Stimulated activated CD4-positive, alpha-beta T cell treated with anti-CD3 and anti-CD28 coated beads, Interleukin-1b, Interleukin-23, amount 100 ng/mL, for 24 hours (primary cell): ENCODE results near the gene C11orf68.

ENCODE experiments used
- DNase-seq, 4 experiments: peaks; one replicate each; pipeline ENCODE4 v3.0.0-alpha.2; 2020; ENCODE audit warnings: low read depth in 4 of 4, low spot score in 1 of 4

Gene C11orf68

DNA sequence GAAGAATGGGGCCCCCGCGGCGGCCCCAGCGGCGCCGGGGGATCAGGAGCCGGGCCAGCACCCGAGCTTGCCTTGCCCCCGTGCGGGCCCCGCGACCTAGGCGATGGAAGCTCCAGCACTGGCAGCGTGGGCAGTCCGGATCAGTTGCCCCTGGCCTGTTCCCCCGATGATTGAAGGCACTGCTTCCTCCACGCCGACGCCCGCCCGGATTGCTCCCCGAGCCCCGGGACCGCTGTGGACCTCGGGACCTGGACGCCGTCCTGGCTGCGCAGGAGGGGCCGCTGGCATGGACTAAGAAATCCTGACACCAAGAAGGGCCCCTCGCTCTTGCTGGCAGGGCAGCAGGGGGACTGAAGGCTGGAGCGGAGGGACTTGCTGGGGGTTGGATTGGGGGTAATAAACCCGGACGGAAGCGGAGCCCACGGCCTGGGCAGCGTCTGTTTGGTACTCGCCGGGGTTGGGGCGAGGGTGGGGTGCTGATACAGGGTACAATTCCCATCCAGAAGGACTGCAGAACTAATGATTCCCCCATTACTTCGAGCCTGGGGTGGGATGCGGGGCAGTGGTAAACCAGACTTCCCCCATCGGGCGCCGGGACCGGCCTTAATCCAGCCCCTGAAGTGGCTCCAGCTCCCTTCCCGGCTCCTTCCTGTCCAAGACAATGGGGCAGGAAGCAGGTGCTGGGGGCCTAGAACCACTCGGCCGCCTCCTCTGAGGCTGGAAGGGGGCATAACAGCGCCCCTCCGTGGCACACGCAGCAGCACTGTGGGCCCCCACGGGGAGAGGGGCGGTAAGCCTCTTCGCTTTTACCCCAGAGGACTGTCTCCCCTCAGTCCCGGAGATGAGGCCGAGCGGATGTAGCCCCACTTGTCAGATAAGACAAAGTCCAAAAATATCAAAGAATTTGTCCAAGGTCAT is 27.4 kb downstream of the C11orf68 start:
- DNase-seq: no peak

DNA sequence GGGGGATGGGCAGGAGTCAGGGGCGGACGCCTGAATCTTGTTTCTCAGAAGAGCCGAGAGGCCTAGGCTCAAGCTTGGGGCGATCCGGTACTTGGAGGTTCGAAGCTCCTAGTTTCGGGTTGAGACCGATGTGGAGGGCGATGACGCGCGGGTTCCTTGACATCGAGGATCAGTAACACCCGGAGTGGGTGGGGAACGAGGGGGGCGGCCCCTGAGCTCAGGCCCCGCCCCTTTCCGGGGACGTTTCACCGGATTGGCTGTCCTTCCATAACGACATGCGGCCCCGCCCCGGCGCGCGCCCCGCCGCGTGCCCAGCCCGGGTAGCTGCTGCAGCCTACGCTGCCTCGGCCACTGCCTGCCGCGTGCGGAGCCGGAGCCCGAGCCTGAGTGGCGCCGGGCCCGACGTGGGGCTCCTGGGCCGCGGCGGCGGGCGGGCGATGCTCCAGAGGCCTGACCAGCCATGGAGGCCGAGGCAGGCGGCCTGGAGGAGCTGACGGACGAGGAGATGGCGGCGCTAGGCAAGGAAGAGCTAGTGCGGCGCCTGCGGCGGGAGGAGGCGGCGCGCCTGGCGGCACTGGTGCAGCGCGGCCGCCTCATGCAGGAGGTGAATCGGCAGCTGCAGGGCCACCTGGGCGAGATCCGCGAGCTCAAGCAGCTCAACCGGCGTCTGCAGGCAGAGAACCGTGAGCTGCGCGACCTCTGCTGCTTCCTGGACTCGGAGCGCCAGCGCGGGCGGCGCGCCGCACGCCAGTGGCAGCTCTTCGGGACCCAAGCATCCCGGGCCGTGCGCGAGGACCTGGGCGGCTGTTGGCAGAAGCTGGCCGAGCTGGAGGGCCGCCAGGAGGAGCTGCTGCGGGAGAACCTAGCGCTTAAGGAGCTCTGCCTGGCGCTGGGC is 28.3 kb downstream of the C11orf68 start, which contains the start of gene CCDC85B:
Gene CCDC85B, plus strand, starts transcription at position 350 of the 895 bp plus-strand sequence. Its CDS starts 111 bp downstream, at position 461.
- DNase-seq: peak; percentile 94 to 99 (median 96)

DNA sequence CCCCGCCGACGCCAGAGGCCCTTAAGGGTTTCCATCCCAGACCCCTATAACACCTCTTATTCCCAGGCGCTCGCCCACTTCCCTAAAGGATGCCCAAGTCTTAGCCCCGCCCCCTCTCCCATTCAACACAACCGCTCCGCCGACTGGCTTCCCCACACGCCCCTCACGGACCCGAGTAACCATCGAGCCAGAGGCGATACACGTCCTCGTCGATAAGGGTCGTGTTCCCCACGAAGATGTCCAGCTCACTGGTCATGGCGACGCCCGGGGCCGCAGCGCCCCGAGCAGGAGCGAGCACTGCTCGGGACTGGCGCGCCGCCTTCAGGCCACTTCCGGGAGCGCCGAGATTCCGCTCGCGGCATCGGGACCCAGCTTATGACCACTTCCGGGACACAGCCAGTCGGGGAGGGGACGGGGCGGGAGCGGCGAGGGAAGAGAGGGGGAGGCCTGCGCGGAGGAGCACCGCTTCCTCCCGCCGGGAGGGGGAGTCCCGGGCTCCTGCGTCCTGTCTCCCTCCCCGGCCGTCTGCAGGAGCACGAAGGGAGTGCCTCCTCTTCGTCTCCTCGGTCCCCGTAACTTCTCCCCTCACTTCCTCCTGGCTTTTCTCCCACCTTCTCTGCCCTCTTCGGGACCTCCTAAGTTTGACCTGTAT is 30.6 kb downstream of the C11orf68 start, which contains the start of gene FIBP:
Gene FIBP, minus strand, starts transcription at position 309 of the 652 bp plus-strand sequence. Its CDS starts 53 bp downstream, at position 256.
- DNase-seq: peak; percentile 88 to 97 (median 94)

DNA sequence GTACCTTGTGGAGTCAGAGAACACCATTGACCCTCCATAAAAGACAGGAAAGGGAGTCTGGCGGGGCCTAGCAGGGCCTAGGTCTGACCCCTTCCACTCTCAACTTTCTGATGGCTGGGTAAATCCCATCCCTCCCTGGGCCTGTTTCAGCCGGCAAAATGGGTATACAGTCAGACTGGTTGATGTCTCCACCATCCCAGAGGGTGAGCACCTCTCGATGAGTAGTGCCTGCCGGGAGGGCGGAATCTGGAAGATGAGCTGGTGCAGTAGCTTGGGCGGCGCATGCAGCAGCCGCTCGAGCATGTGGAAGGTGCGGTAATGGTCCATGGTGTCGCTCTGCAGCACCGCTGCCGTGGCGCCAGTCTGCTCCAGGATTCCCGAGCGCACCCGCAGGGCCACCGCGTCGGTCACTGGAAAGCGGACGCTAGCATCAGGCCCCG is 31.1 kb downstream of the C11orf68 start:
- DNase-seq: no peak

DNA sequence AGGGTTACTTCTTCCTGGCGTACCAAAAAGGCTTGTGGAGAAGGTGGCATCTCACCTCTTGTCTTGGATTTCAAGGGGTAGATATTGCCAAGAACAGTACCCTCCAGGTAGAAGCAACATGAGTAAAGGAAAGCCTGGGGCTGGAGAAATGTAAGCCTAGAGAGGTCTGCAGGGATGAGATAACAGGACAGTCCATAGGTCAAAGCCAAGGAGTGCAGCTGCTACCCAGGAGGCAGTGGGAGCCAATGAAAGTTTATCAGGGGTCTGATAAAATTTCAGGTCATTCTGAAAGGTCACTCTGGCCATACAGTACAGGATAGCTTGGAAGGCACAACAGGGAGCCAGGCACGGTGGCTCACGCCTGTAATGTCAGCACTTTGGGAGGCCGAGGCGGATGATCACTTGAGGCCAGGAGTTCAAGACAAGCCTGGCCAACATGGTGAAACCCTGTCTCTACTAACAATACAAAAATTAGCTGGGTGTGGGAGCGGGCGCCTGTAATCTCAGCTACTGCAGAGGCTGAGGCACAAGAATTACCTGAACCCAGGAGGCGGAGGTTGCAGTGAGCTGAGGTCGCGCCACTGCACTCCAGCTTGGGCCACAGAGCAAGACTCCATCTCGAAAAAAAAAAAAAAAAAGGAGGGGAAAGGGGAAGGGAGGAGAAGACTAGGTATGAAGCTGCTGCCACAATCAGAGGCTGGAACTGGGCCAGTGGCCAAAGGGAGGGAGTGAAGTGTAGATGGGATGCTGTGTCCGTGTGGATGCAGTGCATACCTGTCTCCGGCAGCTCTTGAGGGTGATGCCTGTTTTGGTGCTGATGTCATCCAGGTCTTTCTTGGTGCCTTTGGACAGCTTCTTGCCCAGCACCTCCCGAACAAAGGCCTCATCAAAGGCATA is 31.8 kb downstream of the C11orf68 start:
- DNase-seq: no peak

DNA sequence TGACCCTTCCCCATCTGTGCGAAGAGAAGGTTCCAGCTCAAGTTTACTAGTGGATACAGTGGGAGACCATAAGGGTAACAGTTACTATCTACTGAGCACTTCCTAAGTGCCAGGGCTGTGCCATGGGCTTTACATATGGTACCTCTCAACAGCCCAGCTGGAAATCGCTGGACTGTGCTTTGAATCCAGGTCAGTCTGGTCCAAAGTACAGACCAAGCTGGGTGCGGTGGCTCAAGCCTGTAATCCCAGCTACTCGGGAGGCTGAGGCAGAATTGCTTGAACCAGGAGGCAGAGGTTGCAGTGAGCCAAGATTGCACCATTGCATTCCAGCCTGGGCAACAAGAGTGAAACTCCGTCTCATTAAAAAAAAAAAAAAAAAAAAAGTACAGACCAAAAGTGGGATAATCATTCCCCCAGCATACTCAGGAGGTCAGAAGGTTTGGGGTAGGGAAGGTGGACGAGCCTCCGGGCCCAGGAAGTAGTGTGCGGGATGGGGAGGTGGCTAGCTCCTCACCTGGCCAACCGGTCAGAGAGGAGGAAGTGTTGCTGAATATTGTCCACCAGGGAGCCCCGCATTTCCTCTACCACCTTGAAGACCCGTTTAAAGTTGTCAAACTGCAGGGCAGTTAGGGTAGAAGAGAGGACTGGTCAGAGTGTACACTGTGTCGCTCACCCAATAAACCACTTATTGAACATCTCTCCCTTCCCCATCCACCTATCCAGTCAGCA is 32.9 kb downstream of the C11orf68 start:
- DNase-seq: no peak

DNA sequence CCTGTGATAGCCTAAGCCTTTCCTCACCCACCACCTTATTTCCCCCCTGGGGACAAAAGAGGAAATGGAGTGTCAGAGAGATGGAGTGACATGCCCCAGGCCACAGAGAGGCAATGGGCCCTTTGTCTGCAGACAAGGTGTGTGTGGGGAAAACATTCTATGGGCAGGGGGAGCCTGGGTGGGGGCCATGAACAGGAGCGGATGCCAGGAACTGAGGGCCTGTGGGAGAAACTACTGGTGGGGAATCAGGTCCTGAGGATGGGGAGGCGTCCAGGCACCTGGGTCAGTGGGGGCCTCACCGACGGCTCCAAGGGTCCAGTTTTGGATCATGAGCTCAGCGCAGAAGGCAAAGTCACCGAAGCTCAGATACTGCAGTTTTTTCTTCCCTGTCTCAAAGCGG is 33.6 kb downstream of the C11orf68 start:
- no peak for DNase-seq

DNA sequence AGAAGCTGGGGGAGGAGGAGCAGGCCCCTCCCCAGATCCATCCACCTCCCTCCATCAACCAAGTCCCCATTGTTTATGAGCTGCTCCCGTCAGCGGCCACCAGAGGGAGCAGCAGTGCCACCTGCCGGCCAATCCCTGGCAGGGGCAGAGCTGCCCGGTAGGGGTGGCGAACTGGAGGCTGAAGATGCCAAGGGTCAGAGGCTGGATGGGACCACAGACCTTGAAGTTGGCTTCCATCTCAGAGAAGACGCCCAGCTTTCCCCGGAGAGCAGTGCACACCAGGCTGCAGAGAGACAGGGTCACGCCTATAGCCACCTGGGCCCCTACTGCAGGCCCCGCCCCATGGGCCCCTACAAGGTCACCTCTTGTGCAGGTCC is 34.2 kb downstream of the C11orf68 start:
- peak in 3 of 4 experiments; percentile 64 to 70 (median 67) for DNase-seq

DNA sequence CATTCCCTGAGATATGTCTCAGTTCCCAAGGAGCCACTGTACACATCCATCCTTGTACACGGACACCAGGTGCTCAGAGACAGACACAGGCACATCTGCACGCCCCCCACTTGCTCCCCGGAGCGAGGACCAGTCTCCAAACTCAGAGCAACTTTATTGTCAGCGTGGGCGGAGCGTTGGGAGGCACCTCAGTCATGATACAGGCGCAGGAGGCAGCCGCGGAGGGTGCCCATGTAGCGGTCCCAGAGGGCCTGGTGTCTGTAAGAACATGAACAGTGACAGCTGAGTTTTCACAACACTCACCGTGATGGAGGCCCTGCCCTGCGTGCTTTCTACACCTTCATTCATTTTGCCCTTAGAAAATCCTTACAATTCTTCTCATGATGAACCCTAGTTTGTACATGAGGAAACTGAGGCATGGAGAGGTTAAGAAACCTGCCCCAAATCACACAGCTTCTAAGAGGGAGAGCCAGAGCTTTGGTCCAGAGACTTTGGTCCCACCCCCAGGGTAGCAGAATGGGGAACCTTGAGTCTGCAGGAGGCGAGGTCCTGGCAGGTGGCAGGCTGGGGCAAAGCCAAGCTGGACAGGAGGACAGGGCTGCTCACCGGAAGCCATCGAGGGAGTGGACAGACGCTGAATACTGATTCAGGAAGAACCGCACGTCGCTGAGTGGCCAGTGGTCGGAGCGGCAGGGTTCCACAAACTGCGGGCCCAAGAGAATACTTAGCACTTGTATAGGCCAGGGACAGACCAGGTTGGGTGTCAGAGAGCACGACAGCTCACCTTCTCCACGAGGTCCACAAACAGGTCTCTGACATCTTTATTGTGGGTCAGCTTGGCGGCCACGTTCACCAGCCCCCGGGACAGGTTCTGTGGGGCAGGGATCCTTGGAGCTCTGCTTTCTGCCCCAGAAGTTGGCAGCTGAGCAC is 34.8 kb downstream of the C11orf68 start:
- no peak for DNase-seq

DNA sequence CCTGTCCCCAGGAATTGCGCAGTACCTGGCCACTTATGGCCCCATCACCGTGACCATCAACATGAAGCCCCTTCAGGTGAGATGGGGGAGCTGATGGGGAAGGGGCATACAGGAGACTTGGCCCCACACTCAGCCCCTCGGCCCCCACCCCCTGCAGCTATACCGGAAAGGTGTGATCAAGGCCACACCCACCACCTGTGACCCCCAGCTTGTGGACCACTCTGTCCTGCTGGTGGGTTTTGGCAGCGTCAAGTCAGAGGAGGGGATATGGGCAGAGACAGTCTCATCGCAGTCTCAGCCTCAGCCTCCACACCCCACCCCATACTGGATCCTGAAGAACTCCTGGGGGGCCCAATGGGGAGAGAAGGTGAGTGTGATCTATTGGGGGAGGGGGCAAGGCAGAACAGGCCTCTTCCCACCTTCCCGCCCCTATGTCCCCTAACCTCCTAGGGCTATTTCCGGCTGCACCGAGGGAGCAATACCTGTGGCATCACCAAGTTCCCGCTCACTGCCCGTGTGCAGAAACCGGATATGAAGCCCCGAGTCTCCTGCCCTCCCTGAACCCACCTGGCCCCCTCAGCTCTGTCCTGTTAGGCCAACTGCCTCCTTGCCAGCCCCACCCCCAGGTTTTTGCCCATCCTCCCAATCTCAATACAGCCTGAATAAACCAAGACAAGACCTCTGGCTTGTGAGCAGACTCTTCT is 35.7 kb downstream of the C11orf68 start:
- no peak for DNase-seq

DNA sequence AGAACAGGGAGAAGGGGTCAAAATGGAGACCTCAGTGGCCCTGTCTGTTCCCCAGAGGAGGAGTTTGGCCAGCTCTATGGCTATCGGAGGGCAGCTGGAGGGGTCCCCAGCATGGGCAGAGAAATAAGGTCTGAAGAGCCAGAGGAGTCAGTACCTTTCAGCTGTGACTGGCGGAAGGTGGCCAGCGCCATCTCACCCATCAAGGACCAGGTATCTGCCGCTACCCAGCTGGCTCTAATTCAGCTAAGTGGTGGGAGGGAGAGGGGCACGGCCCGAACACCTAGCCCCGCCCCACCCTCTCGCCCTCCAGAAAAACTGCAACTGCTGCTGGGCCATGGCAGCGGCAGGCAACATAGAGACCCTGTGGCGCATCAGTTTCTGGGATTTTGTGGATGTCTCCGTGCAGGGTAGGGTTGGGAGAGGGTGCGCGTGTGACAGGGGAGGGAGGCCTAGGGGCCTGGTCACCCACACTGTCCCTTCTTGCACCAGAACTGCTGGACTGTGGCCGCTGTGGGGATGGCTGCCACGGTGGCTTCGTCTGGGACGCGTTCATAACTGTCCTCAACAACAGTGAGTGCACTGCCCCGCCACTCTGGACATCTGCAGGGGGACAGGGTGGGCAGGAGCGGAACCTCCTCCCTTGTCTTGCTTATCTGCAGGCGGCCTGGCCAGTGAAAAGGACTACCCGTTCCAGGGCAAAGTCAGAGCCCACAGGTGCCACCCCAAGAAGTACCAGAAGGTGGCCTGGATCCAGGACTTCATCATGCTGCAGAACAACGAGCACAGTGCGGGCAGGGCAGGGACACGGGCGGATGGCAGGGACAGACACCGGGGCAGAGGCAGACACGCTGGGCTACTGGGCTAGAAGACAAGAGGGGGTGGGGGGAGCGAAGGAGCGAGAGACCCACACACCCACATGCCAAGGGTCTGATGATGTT is 36.5 kb downstream of the C11orf68 start:
- DNase-seq: no peak

DNA sequence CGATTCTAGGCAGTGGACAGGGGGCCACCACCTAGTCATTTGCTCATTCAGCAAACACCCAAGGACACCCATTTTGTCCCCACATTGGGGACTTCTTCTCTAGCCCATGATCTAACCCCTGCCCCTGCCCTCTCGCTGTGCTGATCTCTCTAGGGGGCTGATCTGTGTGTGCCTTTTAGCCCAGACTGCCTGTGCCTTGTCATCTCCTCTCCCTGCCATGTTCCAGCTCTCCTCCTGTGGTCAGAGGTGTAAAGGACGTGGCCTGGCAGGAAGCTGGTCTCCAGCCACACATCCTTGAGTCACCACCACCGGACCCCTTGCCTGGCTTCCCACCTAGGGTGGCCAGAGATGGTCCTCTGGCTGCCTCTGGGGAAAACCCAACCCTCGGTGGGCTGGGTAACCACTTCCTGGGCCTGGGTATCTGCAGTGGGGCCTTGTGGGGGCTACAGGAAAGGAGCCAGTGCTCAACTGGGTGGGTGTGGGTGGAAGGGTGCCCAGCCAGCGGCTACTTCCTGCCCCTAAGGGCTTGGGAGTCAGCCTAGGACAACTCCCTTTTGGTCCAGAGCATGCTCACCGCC is 37.9 kb downstream of the C11orf68 start:
- DNase-seq: no peak

DNA sequence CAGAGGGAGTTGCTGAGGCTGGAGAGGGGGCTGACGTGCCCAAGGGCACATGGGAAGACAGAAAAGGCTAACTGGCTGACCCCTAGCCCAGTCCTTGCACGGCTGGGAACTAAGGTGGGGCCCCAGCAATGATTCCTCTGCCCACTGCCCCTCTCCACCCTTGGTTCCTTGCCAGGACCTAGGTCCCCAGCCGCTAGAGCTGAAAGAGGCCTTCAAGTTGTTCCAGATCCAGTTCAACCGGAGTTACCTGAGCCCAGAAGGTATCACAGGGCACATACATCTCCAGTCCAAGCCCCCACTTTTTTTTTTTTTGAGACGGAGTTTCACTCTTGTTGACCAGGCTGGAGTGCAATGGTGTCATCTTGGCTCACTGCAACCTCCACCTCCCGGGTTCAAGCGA is 38.8 kb downstream of the C11orf68 start:
- DNase-seq: no peak

DNA sequence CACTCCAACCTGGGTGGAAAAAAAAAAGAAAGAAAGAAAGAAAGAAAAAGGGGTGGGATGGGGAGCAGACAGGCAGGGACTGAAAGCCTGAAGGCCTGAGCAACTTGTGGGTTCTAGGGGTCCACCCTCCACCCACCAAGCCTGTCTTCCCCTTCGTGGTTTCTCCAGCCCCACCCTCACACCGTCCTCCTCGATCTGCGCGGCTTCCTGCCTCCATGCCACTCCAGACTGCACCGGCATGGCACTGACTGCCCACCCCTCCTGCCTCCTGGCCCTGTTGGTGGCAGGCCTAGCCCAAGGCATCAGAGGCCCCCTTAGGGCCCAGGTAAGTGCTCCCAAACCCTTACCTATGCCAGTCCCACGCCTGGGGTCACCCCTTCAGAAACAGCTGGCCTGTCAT is 39.2 kb downstream of the C11orf68 start, which contains the start of gene CTSW:
Gene CTSW, plus strand, starts transcription at position 221 of the 400 bp plus-strand sequence. Its CDS starts 18 bp downstream, at position 239.
- no peak for DNase-seq

DNA sequence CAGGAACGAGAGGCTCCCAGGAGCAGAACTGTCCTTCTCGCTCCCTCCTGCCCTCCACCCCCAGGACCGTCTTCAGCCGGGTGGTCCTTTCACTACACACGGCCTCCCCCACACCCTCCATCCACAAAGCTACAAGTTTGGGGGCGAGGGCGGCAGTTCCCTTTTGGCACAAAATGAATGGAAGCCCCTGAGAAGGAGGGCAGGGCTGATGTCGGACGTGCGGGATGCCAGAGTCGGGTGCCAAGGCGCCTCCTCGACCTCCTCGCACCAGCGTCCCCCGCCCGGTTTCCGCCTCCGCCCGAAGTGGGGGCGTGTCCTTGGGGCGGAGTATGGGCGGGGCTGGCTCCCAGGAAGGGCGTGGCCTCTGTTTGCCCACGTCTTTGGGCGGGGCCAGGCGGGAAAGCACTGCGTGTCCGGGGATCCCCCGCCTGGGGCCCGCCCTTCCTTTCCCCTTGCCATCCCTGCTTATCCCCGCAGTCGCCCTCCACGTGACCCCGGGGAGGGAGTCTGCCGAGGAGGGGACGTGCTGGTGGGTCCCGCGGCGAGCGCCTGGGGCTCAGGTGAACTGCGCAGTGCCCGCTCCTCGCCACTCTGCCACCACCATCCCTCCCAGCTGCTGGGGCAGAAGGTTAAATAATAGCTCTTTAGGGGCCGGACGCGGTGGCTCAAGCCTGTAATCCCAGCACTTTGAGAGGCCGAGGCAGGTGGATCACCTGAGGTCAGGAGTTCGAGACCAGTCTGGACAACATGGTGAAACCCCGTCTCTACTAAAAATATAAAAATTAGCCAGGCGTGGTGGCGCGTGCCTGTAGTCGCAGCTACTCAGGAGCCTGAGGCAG is 45.3 kb downstream of the C11orf68 start:
- DNase-seq: peak; percentile 91 to 97 (median 94)
